HG03469 (cell line): Measurements from ENCODE around the gene LRRC7.

ENCODE experiments used
- ATAC-seq: cut with Tn5 transposase; IDR thresholded peaks from one replicate; pipeline ENCODE4 v1.9.1; 2021; ENCODE audit warnings: mild to moderate bottlenecking, moderate library complexity, moderate number of reproducible peaks; ENCODE audit not compliant: unreplicated experiment

LRRC7 gene

GRCh38 chr1:70150444-70150843 is 582.7 kb downstream of the LRRC7 start:
- ATAC-seq, result no peak

DNA sequence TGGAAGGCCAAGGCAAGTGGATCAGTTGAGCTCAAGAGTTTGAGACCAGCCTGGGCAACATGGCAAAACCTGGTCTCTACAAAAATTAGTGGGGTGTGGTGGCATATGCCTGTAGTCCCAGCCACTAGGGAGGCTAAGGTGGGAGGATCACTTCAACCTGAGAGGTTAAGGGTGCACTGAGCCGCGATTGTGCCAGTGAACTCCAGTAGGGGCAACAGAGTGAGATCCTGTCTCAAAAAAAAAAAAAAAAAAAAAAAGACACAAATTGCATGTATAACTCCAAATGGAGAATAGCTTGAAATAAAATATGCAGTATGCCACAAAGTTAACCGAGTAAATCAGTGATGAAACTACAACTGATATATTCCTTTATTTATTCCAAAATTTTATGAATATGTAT is 586.0 kb downstream of the LRRC7 start:
- ATAC-seq, result no peak

GRCh38 chr1:70156529-70157120 is 588.9 kb downstream of the LRRC7 start:
- no peak for ATAC-seq

GRCh38 chr1:70164350-70164749 is 596.6 kb downstream of the LRRC7 start:
- ATAC-seq, result no peak

GRCh38 chr1:70168283-70168682 is 600.6 kb downstream of the LRRC7 start:
- ATAC-seq, result no peak

DNA sequence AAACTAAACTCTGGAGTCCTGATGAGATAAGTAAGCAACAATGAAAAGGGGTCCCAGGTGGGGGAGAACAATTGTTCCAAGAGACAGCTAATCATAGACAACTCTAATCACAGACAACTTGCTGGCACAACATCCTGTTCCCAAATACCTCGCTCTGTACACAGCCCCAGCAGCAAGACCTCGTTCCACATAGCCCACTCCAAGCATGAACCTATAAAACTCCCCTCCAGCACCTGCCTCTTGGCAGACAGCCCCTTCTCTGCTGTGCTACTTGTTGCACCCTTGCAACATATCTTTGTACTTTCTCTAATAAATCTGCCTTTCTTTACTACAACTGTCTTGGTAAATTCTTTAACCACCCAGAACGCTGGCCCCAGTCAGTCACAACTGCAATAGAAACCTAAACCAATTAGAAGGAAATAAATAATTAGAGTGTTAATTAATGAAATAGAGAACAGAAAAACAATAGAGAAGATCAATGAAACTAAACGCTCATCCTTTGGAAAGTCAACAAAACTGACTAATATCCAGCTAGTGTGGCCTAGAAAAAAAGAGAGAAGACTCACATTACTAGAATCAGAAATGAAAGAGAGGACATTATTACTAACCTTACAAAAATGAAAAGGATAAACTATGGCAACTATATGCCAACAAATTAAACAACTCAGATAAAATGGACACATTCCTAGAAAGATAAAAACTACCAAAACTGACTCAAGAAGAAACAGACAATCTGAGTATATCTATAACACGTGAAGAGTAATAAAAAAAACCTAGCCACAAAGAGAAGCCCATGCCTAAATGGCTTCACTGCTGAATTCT is 601.5 kb downstream of the LRRC7 start:
- ATAC-seq, result no peak

DNA sequence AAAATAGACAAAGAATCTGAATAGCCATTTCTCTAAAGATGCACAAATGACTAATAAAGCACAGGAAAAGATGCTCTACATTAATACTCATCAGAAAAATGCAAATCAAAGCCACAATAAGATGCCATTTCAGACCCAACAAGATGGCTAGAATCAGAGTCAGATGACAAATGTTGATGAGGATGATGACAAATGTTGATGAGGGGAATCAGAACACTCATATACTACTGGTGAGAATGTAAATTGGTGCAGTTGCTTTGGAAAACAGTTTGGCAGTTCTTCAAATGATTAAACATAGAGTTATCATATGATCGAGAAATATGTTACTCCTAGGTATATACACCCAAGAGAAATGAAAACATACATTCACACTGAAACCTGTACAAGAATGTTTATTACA is 603.8 kb downstream of the LRRC7 start:
- ATAC-seq, result no peak
